Parathyroid adenoma (tissue), 2 donors: ENCODE data around the gene MAK.
"Not testable (repeated sequence)": the region's sequence is repeated elsewhere in the genome, so short reads cannot be mapped to it uniquely, and the experiment has no call there.

ENCODE experiments used
- H2AFZ ChIP-seq: fragments of 300-600 bp; sonication (generic); one replicate; pipeline ENCODE4 v1.7.0; 2017; ENCODE audit warnings: antibody characterized with exemption, mild to moderate bottlenecking
- H3K27ac ChIP-seq: fragments of 300-600 bp; sonication (generic); one replicate; pipeline ENCODE4 v1.7.0; 2017
- H3K27me3 ChIP-seq: fragments of 300-600 bp; sonication (generic); one replicate; pipeline ENCODE4 v1.7.0; 2017; ENCODE audit warnings: low read length; ENCODE audit not compliant: control insufficient read depth, insufficient read depth
- H3K36me3 ChIP-seq: fragments of 300-600 bp; sonication (generic); one replicate; pipeline ENCODE4 v1.7.0; 2017; ENCODE audit warnings: low read length; ENCODE audit not compliant: control insufficient read depth, insufficient read depth
- H3K4me1 ChIP-seq: fragments of 300-600 bp; sonication (generic); one replicate; pipeline ENCODE4 v1.7.0; 2017; ENCODE audit warnings: control low read depth
- H3K4me2 ChIP-seq: fragments of 300-600 bp; sonication (generic); one replicate; pipeline ENCODE4 v1.7.0; 2017; ENCODE audit warnings: low read length
- H3K4me3 ChIP-seq: fragments of 300-600 bp; sonication (generic); one replicate; pipeline ENCODE4 v1.7.0; 2017; ENCODE audit warnings: low read depth, low read length
- H3K79me2 ChIP-seq: fragments of 300-600 bp; sonication (generic); one replicate; pipeline ENCODE4 v1.7.0; 2017; ENCODE audit warnings: control low read depth
- H3K9ac ChIP-seq: fragments of 300-600 bp; sonication (generic); one replicate; pipeline ENCODE4 v1.7.0; 2017; ENCODE audit warnings: mild to moderate bottlenecking
- H3K9me3 ChIP-seq: fragments of 300-600 bp; sonication (generic); one replicate; pipeline ENCODE4 v1.7.0; 2017; ENCODE audit warnings: low read length; ENCODE audit not compliant: control insufficient read depth
- TF ChIP-seq, protein P1 (sequence below): fragments of 300-600 bp; sonication (generic); IDR thresholded peaks from one replicate; pipeline ENCODE4 v1.7.0; 2017; ENCODE audit warnings: antibody characterized with exemption, mild to moderate bottlenecking
- donor health status: primary hyperparathyroidism.

MAK gene, protein sequence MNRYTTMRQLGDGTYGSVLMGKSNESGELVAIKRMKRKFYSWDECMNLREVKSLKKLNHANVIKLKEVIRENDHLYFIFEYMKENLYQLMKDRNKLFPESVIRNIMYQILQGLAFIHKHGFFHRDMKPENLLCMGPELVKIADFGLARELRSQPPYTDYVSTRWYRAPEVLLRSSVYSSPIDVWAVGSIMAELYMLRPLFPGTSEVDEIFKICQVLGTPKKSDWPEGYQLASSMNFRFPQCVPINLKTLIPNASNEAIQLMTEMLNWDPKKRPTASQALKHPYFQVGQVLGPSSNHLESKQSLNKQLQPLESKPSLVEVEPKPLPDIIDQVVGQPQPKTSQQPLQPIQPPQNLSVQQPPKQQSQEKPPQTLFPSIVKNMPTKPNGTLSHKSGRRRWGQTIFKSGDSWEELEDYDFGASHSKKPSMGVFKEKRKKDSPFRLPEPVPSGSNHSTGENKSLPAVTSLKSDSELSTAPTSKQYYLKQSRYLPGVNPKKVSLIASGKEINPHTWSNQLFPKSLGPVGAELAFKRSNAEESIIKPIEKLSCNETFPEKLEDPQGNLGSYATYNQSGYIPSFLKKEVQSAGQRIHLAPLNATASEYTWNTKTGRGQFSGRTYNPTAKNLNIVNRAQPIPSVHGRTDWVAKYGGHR

DNA sequence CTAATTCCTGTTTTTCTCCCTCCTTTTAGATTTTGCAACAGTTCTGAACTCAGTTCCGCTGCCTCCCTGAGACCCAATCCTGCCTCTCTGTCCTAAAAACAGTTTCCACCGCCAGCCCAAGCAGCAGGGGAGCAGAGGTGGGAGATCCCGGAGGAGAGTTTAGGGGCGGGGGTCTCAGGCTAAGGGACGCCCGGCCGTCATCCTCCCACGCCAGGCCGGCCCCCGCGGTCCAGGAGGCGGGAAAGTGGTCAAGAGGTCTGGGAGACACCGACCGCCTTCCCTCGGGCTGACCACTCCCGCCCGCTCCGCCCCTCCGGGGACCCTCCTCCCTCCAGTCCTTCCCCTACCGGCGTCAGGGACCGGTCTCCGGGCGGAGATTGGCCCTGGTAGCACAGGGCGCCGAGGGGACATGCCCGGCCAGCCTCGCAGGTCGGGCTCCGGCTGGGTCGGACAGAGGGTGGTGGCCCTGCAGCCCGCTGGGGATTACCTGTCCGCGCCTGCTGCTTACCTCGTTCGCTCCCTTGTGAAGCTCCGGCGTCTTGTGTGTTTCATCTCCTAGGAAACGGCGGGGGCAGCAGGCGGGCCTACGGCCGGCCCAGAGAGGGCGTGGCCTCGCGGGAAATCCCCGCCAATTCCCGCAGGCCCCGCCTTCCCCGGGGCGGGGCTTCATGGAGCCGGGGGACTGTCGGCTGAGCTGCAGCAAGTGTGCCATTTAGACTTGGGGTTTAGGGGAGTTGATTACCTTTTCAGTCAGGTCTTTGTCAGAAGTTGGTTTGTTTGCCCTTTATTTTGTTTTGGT, at the start of gene MAK:
TSS of gene MAK (minus strand) at position 545 of the 799 bp plus-strand sequence. CDS start 7,891 bp downstream, outside the sequence.
- peak within 1 kb of the TSS; percentile 94 for H3K27ac ChIP-seq
- peaks cover 9% of the 10 kb centered on the region for H3K79me2 ChIP-seq
- H3K4me2 ChIP-seq = peak within 1 kb of the TSS; percentile 82
- H3K27me3 ChIP-seq = no peaks in the 10 kb centered on the region
- TF ChIP-seq, protein P1, sequence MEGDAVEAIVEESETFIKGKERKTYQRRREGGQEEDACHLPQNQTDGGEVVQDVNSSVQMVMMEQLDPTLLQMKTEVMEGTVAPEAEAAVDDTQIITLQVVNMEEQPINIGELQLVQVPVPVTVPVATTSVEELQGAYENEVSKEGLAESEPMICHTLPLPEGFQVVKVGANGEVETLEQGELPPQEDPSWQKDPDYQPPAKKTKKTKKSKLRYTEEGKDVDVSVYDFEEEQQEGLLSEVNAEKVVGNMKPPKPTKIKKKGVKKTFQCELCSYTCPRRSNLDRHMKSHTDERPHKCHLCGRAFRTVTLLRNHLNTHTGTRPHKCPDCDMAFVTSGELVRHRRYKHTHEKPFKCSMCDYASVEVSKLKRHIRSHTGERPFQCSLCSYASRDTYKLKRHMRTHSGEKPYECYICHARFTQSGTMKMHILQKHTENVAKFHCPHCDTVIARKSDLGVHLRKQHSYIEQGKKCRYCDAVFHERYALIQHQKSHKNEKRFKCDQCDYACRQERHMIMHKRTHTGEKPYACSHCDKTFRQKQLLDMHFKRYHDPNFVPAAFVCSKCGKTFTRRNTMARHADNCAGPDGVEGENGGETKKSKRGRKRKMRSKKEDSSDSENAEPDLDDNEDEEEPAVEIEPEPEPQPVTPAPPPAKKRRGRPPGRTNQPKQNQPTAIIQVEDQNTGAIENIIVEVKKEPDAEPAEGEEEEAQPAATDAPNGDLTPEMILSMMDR = no peak
- no peaks in the 10 kb centered on the region for H3K36me3 ChIP-seq
- no peaks in the 10 kb centered on the region for H3K9me3 ChIP-seq
- H3K4me3 ChIP-seq = peak within 1 kb of the TSS; percentile 77
- H3K9ac ChIP-seq = peak within 1 kb of the TSS; percentile 56
- H2AFZ ChIP-seq = peak within 1 kb of the TSS; percentile 77
- peaks cover 21% of the 10 kb centered on the region for H3K4me1 ChIP-seq

DNA sequence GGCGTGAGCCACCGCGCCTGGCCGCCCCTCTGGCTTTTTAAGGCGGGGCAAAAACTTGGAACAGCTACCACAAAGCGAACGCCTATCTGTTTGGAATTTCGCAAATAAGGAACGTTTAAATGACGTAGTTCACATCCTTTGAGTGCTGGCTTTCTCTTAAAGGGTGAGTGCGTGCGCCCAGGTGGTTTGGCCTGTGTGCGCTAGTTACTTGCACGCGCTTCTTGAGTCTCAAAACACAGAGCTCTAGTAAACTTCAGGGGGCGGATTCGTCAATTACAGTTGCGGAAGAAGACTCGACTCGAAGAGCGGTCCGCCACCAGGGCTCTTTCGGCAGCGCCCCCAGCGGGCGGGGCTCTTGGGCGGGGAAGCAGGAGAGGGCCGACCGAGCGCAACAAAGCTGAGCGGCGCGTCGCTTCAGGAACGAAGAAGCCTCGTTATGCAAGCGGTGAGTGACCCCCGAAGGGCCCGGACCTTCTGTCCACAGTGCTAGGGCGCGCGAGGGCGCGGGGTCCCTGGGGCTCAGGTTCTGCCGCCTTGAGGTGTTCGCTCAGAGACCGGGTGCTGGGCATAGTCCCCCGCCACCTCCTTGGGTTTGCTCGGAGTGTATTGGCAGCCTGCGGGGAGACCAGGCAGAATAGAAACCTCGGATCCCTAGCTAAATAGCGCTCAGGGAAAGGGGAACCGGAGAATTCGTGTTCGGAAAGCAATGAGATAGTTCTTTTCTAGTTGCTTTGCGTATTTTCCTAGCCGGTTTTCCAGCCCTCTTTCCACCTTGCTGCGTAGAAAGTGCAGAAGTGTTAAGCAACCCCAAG, 48.6 kb upstream of the MAK start, which contains the start of gene SYCP2L:
TSS of gene SYCP2L (plus strand) at position 362 of the 812 bp plus-strand sequence. CDS start at position 437, 75 bp downstream.
- peak within 1 kb of the TSS; percentile 67 for H2AFZ ChIP-seq
- no peaks in the 10 kb centered on the region for H3K27me3 ChIP-seq
- H3K36me3 ChIP-seq = peaks cover 5% of the 10 kb centered on the region
- peak within 1 kb of the TSS; percentile 34 for H3K9ac ChIP-seq
- peaks cover 10% of the 10 kb centered on the region for H3K4me1 ChIP-seq
- TF ChIP-seq, protein P1 = peak; percentile 67
- peak within 1 kb of the TSS; percentile 73 for H3K4me2 ChIP-seq
- peak within 1 kb of the TSS; percentile 93 for H3K4me3 ChIP-seq
- peak within 1 kb of the TSS; percentile 98 for H3K27ac ChIP-seq
- H3K79me2 ChIP-seq = peaks cover 32% of the 10 kb centered on the region
- no peaks in the 10 kb centered on the region for H3K9me3 ChIP-seq

DNA sequence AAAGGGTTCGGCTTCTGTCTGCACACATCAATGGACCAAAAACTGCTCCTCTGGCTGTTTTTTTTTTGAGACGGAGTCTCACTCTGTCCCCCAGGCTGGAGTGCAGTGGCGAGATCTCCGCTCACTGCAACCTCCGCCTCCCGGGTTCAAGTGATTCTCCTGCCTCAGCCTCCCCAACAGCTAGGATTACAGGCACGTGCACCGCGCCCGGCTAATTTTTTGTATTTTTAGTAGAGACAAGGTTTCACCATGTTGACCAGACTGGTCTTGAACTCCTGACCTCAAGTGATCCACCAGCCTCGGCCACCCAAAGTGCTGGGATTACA, 48.0 kb upstream of the MAK start:
- Histone ChIP-seq H3K27ac (peak overlapping the region; percentile 98), H3K79me2 (peaks cover 29% of the 10 kb centered on the region), H3K4me2 (peak overlapping the region; percentile 73), H3K4me3 (peak overlapping the region; percentile 93), H2AFZ (peak overlapping the region; percentile 67), H3K9ac (peak overlapping the region; percentile 16)
- H3K9me3 ChIP-seq, H3K4me1 ChIP-seq, H3K36me3 ChIP-seq, H3K27me3 ChIP-seq: not testable (repeated sequence)

DNA sequence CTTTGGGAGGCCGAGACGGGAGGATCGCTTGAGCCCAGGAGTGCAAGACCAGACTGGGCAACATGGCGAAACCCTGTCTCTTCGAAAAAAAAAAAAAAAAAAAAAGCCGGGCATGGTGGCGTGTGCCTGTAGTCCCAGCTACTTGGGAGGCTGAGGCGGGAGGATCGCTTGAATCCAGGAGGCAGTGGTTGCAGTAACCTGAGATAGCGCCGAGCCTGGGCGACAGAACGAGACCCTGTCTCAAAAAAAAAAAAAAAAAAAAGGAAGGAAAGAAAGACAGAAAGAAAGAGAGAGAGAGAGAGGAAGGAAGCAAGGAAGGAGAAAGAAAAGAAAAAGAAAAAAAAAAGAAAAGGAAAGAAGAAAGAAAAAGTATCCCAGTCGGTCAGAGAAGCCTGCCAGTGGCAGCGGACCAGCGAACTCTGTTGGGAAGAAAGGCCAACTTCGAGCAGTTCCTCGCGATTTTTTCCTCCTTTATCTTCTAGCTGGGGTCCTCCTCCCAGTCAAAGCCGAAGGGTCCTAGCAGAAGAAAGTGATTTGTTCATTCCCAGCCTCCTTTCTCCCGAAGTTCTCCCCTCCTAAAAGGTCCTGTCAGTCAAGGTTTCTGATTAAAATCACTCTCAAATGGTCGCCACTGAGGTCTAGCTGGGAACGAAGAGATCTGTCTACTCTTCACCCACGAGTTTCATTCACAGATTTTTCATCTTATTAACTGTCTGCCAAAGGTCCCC, 46.1 kb upstream of the MAK start:
- TF ChIP-seq, protein P1 = no peak
- Histone ChIP-seq H3K4me2 (peak overlapping the region; percentile 73), H3K9ac (peak overlapping the region; percentile 29), H3K4me1 (peaks cover 12% of the 10 kb centered on the region), H3K27ac (peak overlapping the region; percentile 98), H3K27me3 (no peaks in the 10 kb centered on the region), H3K36me3 (no peaks in the 10 kb centered on the region), H2AFZ (peak overlapping the region; percentile 31), H3K9me3 (no peaks in the 10 kb centered on the region), H3K4me3 (peak overlapping the region; percentile 93), H3K79me2 (peaks cover 34% of the 10 kb centered on the region)
